ENCODE data around the gene RAB17.

RAB17 gene

DNA sequence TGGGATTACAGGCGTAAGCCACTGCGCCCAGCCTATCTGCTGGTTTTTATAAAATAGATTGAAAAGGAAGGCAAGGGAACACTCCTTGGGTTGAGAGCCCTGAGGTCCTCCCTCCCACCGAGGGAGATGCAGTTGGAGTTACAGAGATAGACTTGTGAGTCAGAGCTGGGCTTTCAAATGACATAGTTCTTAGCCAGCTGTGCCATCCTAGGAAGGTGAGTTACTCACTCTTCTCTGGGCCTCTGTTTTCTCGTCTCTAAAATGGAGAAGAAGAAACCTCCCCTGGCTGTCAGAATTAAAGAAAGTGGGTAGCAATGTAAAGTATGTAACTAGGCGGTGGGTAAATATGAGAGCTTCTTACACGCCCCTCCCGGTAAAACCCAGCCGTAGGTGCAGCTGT lies 39.2 kb upstream of the RAB17 start:
- Histone ChIP-seq H3K27ac (no peak overlapping the region), H3K27me3 (no peaks in the 10 kb centered on the region), H3K9me3 (no peaks in the 10 kb centered on the region), H3K36me3 (peaks cover 0 to 5% (median 0%) of the 10 kb centered on the region in 3 donors), H3K4me3 (no peak overlapping the region), H3K4me1 (peaks cover 0 to 80% (median 48%) of the 10 kb centered on the region in 4 donors)
- intact Hi-C loops (cut with DNase I; ENCODE audit: low total_unique reads): loop anchor here (2.0 to 5.0 kb wide), 2 partner anchors 21 to 38 kb away; no protein-coding TSS in a partner anchor
- no peak for DNase-seq
- TF ChIP-seq, protein P1, sequence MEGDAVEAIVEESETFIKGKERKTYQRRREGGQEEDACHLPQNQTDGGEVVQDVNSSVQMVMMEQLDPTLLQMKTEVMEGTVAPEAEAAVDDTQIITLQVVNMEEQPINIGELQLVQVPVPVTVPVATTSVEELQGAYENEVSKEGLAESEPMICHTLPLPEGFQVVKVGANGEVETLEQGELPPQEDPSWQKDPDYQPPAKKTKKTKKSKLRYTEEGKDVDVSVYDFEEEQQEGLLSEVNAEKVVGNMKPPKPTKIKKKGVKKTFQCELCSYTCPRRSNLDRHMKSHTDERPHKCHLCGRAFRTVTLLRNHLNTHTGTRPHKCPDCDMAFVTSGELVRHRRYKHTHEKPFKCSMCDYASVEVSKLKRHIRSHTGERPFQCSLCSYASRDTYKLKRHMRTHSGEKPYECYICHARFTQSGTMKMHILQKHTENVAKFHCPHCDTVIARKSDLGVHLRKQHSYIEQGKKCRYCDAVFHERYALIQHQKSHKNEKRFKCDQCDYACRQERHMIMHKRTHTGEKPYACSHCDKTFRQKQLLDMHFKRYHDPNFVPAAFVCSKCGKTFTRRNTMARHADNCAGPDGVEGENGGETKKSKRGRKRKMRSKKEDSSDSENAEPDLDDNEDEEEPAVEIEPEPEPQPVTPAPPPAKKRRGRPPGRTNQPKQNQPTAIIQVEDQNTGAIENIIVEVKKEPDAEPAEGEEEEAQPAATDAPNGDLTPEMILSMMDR (IDR thresholded peaks at IDR 0.05): no peak

GRCh38 chr2:237629188-237629534 lies 38.6 kb upstream of the RAB17 start:
- Histone ChIP-seq H3K9me3 (no peaks in the 10 kb centered on the region), H3K27ac (no peak overlapping the region), H3K4me1 (peaks cover 0 to 78% (median 48%) of the 10 kb centered on the region in 4 donors), H3K4me3 (no peak overlapping the region), H3K27me3 (no peaks in the 10 kb centered on the region), H3K36me3 (peaks cover 0 to 5% (median 0%) of the 10 kb centered on the region in 3 donors)
- DNase-seq: no peak
- TF ChIP-seq, protein P1 (IDR thresholded peaks at IDR 0.05): no peak
- intact Hi-C loops (cut with DNase I; ENCODE audit: low total_unique reads): no loop called here

DNA sequence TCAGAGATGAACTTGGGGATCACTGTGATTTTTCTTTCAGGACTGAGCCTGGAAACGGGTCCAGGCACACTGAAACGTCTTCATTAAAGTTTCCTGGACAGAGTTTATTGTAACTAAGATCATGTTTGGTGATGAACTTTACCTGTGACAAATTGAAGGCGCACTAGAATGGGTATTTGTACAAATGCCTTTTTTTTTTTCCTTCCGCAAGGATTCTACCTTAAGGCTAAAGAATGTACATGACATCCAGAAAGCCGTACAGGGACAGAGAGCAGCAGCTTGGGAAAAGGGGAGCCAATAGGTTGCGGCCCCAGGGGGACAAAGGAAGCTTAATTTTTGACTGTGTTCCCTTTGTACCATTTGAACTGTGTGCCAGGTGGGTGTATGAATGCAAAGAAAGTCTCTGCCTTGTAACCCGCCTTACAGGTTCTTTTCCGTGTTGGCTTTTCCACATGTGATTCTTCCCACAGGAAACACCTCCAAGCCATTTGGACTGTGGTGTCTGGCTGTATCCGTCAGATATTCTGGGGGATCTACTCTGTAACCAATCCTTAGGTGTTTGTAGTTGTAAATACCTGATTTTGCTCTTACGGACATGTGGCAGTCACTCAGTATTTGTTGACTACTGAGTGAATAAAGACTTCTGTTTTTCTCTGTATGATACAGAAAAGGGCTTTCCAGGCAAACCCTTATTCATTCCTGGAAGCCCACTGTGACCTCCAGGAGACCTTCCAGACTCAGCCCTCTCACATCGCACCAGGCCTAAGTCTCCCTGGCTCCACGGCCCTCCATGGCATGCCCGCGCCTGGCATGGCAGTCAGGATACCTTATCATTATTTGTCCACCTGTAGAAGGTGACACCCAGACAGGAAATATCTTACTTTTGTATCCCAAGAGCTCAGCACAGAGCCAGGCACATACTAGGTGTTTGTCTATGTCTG lies 38.0 kb upstream of the RAB17 start:
- peak overlapping the region; percentile 90 to 95 for H3K27ac ChIP-seq
- no peak for DNase-seq
- H3K36me3 ChIP-seq: peaks cover 0 to 5% (median 0%) of the 10 kb centered on the region in 3 donors
- H3K4me1 ChIP-seq: peaks cover 0 to 72% (median 46%) of the 10 kb centered on the region in 4 donors
- no peaks in the 10 kb centered on the region for H3K27me3 ChIP-seq
- intact Hi-C loops (cut with DNase I; ENCODE audit: low total_unique reads): no loop called here
- H3K9me3 ChIP-seq: no peaks in the 10 kb centered on the region
- TF ChIP-seq, protein P1 (IDR thresholded peaks at IDR 0.05): no peak
- peak overlapping the region; percentile 88 to 90 for H3K4me3 ChIP-seq

DNA sequence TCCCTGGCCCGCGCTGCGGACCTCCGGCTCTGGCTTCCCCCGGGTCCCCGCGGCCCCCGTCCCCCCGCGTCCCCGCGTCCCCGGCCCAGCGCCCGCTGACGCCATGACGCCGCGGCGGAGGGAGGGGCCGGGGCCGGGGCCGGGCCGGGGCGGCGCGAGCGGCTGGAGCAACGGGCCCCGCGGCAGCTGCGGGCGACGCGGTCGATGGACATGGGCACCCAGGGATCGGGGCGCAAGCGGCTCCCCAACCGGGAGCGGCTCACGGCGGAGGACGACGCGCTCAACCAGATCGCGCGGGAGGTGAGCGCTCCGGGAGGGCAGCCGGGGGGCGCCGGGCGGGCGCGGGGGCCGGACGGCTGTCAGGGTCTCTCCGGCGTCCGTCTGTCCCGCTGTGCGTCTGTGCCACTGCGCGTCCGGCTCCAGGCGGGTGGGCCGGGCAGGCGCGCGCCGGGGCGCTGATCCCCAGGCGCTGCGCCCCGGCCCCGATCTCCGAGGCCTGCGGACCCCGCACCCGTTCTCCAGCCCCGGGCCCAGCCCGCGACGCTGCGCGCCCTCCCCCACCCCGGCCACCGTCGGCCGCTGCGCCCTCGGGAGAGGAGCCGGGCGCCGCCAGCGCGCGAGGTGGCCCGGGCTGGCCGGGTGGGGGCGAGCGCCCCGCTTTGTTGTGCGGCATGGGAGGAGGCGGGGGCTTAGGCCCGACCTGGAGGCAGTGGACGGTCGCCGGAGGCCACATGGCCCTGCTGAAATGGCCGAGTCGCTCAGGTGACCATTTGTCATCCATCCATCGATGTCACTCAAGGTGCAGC lies 37.1 kb upstream of the RAB17 start, which contains the start of gene LRRFIP1:
LRRFIP1 (plus strand) TSS at position 147 of the 806 bp plus-strand sequence; CDS start at position 205, 58 bp downstream.
- H3K27ac ChIP-seq: peak within 1 kb of the TSS; percentile 90 to 95
- H3K36me3 ChIP-seq: peaks cover 0 to 5% (median 0%) of the 10 kb centered on the region in 3 donors
- DNase-seq: no peak
- no peaks in the 10 kb centered on the region for H3K9me3 ChIP-seq
- intact Hi-C loops (cut with DNase I; ENCODE audit: low total_unique reads): no loop called here
- peaks cover 0 to 63% (median 38%) of the 10 kb centered on the region in 4 donors for H3K4me1 ChIP-seq
- no peaks in the 10 kb centered on the region for H3K27me3 ChIP-seq
- TF ChIP-seq, protein P1 (IDR thresholded peaks at IDR 0.05): no peak
- peak within 1 kb of the TSS; percentile 88 to 90 for H3K4me3 ChIP-seq

- H3K9me3 ChIP-seq: no peaks in the 10 kb centered on the region
- intact Hi-C loops (cut with DNase I; ENCODE audit: low total_unique reads): no loop called here
- H3K4me1 ChIP-seq: peaks cover 0 to 56% (median 35%) of the 10 kb centered on the region in 4 donors
- peak overlapping the region; percentile 88 to 90 for H3K4me3 ChIP-seq
- H3K27ac ChIP-seq: peak overlapping the region; percentile 90 to 95
- peaks cover 0 to 3% (median 0%) of the 10 kb centered on the region in 3 donors for H3K36me3 ChIP-seq
- H3K27me3 ChIP-seq: no peaks in the 10 kb centered on the region
- TF ChIP-seq, protein P1 (IDR thresholded peaks at IDR 0.05): no peak
- no peak for DNase-seq
Measured at GRCh38 chr2:237626813-237627440, 36.4 kb upstream of the RAB17 start.

Data from tibial artery (tissue), 4 donors.